Coronary artery (tissue), 2 donors: Measurements from ENCODE around the gene RHBDF2.

ENCODE experiments used
- DNase-seq: peaks from one replicate; pipeline ENCODE4 v3.0.0-alpha.2; 2017; ENCODE audit warnings: low spot score
- H3K27ac ChIP-seq, 2 donors: fragments of 200-600 bp; sonication (generic); one replicate each; pipeline ENCODE4 v1.5.1; 2016 to 2019
- H3K4me3 ChIP-seq: fragments of 200-600 bp; sonication (generic); 2 replicates; pipeline ENCODE4 v1.5.1; 2016; ENCODE audit warnings: mild to moderate bottlenecking, moderate library complexity
- TF ChIP-seq, protein P1 (sequence below): fragments of 200-600 bp; sonication (generic); IDR thresholded peaks from one replicate; pipeline ENCODE4 v1.5.1; 2019; ENCODE audit warnings: antibody characterized with exemption

Gene RHBDF2

DNA sequence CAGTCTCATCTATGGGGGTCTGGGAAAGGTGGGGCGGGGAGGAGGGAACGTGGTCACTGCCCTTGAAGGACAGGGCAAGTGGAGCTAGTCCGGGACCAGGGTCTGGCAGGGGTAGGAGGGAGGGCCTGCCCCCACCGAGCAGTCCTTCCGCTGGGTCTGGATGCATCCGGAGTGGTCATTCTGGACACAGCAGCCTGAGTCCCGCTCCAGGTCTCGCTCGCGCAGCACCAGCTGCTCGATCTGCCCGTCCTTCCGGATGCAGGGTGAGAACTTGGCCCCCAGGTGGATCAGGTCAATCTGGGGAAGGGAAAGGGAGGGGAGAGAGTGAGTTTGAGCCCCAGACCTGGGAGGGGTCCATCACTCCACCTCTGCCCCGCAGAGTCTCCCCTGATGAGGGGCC, 27.0 kb downstream of the RHBDF2 start:
- Histone ChIP-seq H3K27ac (no peak overlapping the region), H3K4me3 (no peak overlapping the region)
- TF ChIP-seq, protein P1, sequence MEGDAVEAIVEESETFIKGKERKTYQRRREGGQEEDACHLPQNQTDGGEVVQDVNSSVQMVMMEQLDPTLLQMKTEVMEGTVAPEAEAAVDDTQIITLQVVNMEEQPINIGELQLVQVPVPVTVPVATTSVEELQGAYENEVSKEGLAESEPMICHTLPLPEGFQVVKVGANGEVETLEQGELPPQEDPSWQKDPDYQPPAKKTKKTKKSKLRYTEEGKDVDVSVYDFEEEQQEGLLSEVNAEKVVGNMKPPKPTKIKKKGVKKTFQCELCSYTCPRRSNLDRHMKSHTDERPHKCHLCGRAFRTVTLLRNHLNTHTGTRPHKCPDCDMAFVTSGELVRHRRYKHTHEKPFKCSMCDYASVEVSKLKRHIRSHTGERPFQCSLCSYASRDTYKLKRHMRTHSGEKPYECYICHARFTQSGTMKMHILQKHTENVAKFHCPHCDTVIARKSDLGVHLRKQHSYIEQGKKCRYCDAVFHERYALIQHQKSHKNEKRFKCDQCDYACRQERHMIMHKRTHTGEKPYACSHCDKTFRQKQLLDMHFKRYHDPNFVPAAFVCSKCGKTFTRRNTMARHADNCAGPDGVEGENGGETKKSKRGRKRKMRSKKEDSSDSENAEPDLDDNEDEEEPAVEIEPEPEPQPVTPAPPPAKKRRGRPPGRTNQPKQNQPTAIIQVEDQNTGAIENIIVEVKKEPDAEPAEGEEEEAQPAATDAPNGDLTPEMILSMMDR = no peak
- no peak for DNase-seq

GRCh38 chr17:76473541-76473985, 27.7 kb downstream of the RHBDF2 start:
- Histone ChIP-seq H3K4me3 (no peak overlapping the region), H3K27ac (no peak overlapping the region)
- TF ChIP-seq, protein P1 = no peak
- DNase-seq = peak; percentile 70

- TF ChIP-seq, protein P1 = no peak
- no peak overlapping the region for H3K27ac ChIP-seq
- no peak for DNase-seq
- no peak overlapping the region for H3K4me3 ChIP-seq
Measured at GRCh38 chr17:76472726-76473125, 28.5 kb downstream of the RHBDF2 start.

DNA sequence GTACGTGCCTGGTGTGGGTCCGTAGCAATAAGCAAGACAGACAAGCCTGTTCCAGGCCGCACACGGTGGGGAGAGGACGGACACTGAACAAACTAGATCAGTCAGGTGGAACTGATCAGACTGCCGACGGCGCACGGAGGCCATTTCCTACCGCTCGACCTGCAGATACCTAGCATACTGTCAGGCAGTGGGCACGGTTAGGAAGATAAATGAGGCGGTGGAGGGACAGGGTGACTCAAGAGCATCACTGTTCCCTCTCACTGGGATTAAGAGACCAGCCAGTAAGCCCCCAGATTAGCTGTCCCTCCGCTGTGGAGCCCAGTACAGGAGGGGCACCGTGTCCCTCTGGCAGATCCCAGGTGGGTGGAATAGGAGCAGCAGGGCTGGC, 29.0 kb downstream of the RHBDF2 start:
- peak; percentile 64 for DNase-seq
- H3K27ac ChIP-seq = no peak overlapping the region
- H3K4me3 ChIP-seq = no peak overlapping the region
- TF ChIP-seq, protein P1 = no peak

- DNase-seq = peak; percentile 71
- TF ChIP-seq, protein P1 = no peak
- H3K4me3 ChIP-seq = no peak overlapping the region
- no peak overlapping the region for H3K27ac ChIP-seq
Measured at GRCh38 chr17:76471498-76472257, 29.5 kb downstream of the RHBDF2 start.

GRCh38 chr17:76469991-76470739, 31.1 kb downstream of the RHBDF2 start:
- peak; percentile 69 for DNase-seq
- TF ChIP-seq, protein P1 = no peak
- H3K4me3 ChIP-seq = no peak overlapping the region
- no peak overlapping the region for H3K27ac ChIP-seq
